Left lung (tissue), 10 donors: ENCODE data around the gene APOB. TPM values are rescaled to one million over a fixed set of nuclear protein-coding genes. Genes with fewer than 3 reads are reported as not detected.

Experiments
- ATAC-seq: fragments of 200-7000 bp; cut with Tn5 transposase; one replicate; pipeline ENCODE4 v1.9.1; 2020; ENCODE audit warnings: moderate library complexity
- DNase-seq, 4 donors: peaks; one replicate each; pipeline ENCODE4 v3.0.0-alpha.2; 2013 to 2020
- H3K27ac ChIP-seq, 2 donors: fragments of 200-600 bp; sonication (generic) in 1 of 2; one replicate each; pipeline versions ENCODE4 v1.5.0 to v1.8.0; 2020 to 2021
- H3K27me3 ChIP-seq, 2 donors: fragments of 200-600 bp; sonication (generic) in 1 of 2; one replicate each; pipeline versions ENCODE4 v1.5.0 to v1.8.0; 2020 to 2021
- H3K36me3 ChIP-seq, 2 donors: fragments of 200-600 bp; sonication (generic) in 1 of 2; one replicate each; pipeline versions ENCODE4 v1.5.0 to v1.8.0; 2020 to 2021
- H3K4me1 ChIP-seq, 2 donors: fragments of 200-600 bp; one replicate each; pipeline ENCODE4 v1.8.0; 2021
- H3K4me3 ChIP-seq, 2 donors: fragments of 200-600 bp; sonication (generic) in 1 of 2; one replicate each; pipeline versions ENCODE4 v1.5.0 to v1.8.0; 2020 to 2021; ENCODE audit warnings: mild to moderate bottlenecking in 1 of 2
- H3K9me3 ChIP-seq, 2 donors: fragments of 200-600 bp; sonication (generic) in 1 of 2; one replicate each; pipeline versions ENCODE4 v1.5.0 to v1.8.0; 2020 to 2021
- intact Hi-C, 2 donors: fragments of 100-400 bp; cut with DNase I; formaldehyde crosslinking; loops; one replicate each; pipeline versions ENCODE4 v1.11.2 to v1.14.2; 2022
- polyA plus RNA-seq, 6 donors: library from polyadenylated mRNA; unstranded; fragments of 120-200 nt; gene quantifications; one replicate each; pipeline ENCODE4 v1.2.1, GENCODE V29; 2013; ENCODE audit not compliant: insufficient read length in 6 of 6
- total RNA-seq, 2 donors: library from RNA; stranded (reverse); fragmentation: NEBNext Ultra II Directional; extraction: Animal tissue kit (Norgen Biotek cat#: 25700); gene quantifications; one replicate each; pipeline ENCODE4 v1.2.1, GENCODE V29; 2021
- TF ChIP-seq, protein P1 (sequence below), 2 donors: fragments of 200-600 bp; sonication (generic) in 1 of 2; IDR thresholded peaks; one replicate each; pipeline versions ENCODE4 v1.5.0 to v1.8.0; 2021; ENCODE audit warnings: antibody characterized with exemption in 2 of 2
- donor health status: DM: no; HTN: yes; CAD: no.
- donor health status: DM: no; HTN: no; CAD: no.

The APOB gene
- total and polyA plus RNA-seq, 8 donors = 0.01 to 1.5 (median 0.14) TPM

DNA sequence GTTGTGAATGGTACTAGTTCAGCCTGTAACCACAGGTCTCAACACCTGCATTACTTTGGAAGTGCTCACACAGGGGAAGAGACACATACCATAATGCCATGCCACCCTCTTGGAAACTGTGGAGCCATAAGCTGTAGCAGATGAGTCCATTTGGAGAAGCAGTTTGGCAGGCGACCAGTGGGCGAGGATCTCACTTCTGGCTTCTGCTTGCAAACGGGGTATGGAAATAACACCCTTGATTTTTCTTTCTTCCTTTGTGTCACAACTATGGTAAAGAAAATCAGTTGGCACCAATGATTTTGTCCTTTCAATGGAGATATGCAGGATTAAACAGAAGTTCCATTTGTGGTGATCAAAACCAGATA, 28.6 kb downstream of the APOB start:
- no peak for DNase-seq

DNA sequence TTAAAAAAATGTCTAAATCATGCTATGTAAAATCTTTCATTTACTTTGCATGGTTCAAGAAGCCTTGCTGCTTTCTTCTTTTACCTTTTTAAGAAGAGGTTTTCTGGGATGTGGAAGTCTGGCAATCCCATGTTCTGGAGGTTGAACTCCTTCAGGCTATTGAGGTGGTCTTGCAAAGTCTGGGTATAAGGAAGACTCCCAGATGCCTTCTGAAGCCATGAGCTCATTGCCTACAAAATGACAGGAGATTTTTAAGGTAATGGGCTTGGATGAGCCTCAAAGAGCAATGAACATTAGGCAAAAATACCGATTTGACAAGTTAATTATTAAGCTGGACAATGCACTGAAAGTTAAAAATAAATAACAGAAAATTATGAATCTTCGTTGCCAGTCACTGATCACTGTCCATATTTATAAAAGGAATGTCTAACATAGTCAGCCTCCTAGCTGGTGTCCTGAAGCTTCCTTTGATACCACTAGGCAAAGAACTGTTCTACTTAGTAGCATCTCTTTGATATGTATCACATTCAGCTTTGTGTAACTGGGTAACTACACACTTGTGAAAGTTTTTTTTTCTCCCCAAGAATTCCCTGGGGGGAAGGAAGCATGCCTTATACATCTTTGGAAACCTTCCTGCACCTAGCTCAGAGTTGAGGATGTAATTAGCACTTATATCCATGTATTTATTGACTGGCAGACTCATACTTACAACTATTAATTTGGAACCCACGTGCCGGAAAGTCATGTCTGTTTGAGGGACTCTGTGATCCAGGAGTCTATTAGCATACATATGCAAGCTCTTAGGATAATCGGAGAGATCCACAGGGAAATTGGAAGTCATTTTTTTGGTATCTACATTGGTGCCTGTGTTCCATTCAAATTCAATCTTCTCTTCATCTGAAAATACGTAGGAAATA, 29.3 kb downstream of the APOB start:
- intact Hi-C loops = no loop called here
- Histone ChIP-seq H3K36me3 (no peaks in the 10 kb centered on the region), H3K27ac (no peak overlapping the region), H3K4me3 (no peak overlapping the region), H3K9me3 (no peaks in the 10 kb centered on the region), H3K4me1 (no peaks in the 10 kb centered on the region), H3K27me3 (no peaks in the 10 kb centered on the region)
- TF ChIP-seq, protein P1, sequence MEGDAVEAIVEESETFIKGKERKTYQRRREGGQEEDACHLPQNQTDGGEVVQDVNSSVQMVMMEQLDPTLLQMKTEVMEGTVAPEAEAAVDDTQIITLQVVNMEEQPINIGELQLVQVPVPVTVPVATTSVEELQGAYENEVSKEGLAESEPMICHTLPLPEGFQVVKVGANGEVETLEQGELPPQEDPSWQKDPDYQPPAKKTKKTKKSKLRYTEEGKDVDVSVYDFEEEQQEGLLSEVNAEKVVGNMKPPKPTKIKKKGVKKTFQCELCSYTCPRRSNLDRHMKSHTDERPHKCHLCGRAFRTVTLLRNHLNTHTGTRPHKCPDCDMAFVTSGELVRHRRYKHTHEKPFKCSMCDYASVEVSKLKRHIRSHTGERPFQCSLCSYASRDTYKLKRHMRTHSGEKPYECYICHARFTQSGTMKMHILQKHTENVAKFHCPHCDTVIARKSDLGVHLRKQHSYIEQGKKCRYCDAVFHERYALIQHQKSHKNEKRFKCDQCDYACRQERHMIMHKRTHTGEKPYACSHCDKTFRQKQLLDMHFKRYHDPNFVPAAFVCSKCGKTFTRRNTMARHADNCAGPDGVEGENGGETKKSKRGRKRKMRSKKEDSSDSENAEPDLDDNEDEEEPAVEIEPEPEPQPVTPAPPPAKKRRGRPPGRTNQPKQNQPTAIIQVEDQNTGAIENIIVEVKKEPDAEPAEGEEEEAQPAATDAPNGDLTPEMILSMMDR (IDR thresholded peaks at IDR 0.05) = no peak
- no peak for ATAC-seq
- DNase-seq = no peak

More for the DNA sequence above, 28.6 kb downstream of the APOB start:
- no peak overlapping the region for H3K4me3 ChIP-seq
- intact Hi-C loops = no loop called here
- no peaks in the 10 kb centered on the region for H3K4me1 ChIP-seq
- no peaks in the 10 kb centered on the region for H3K9me3 ChIP-seq
- no peak for ATAC-seq
- TF ChIP-seq, protein P1 (IDR thresholded peaks at IDR 0.05) = no peak
- no peak overlapping the region for H3K27ac ChIP-seq
- H3K27me3 ChIP-seq = no peaks in the 10 kb centered on the region
- no peaks in the 10 kb centered on the region for H3K36me3 ChIP-seq

DNA sequence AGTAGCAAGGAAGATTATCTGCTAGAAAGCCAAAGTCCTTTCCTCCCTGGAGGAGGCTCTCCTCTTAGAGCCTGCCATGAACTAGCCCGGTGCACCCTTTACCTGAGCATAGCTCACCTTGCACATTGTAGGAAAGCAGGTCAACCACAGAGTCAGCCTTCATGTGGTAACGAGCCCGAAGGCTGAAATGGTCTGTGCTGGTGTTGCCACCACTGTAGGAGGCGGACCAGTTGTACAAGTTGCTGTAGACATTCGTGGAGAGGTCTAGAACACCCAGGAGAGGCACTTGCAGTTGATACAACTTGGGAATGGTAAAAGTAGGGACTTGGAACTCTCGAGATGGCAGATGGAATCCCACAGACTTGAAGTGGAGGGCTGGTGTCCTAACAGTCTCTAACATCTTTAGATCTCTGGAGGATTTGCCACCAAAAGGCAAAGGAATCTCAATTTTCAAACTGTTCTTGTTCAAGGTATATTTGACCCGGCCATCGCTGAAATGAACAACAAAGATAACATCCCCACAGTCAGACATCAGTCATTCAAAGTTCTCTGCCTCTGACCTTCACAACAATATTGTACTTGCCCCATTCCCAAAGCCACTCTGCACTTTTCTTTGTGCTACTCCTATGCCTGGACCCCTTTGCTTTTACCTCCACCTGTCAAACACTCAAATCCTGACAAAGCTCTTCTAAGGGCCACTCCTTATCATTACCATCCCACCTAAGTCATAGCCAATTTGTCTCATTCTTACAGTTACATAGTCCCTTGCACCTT, 30.6 kb downstream of the APOB start:
- H3K36me3 ChIP-seq = no peaks in the 10 kb centered on the region
- no peaks in the 10 kb centered on the region for H3K27me3 ChIP-seq
- no peaks in the 10 kb centered on the region for H3K9me3 ChIP-seq
- ATAC-seq (no peak), DNase-seq (no peak)
- TF ChIP-seq, protein P1 (IDR thresholded peaks at IDR 0.05) = no peak
- no peak overlapping the region for H3K4me3 ChIP-seq
- no peaks in the 10 kb centered on the region for H3K4me1 ChIP-seq
- no peak overlapping the region for H3K27ac ChIP-seq
- intact Hi-C loops = no loop called here

DNA sequence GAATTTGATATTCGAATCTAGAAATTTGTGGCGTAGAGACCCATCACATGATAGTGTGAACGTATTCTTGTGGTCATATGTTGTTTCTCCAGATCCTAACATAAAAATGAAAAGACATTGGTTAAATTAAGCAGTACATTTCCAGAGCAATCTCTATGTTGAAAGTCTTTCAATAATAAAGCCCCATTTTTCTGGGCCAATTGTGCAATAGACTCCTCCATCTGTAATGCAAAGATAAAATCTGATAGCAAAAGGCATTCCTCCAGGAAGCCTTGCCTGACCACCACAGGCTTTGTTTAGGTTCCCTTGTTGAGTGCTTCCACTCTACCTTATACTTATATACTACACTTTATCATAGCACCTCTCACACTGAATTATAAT, 31.3 kb downstream of the APOB start:
- intact Hi-C loops = no loop called here
- no peaks in the 10 kb centered on the region for H3K36me3 ChIP-seq
- ATAC-seq = no peak
- DNase-seq = no peak
- H3K9me3 ChIP-seq = no peaks in the 10 kb centered on the region
- H3K4me3 ChIP-seq = no peak overlapping the region
- H3K4me1 ChIP-seq = no peaks in the 10 kb centered on the region
- no peak overlapping the region for H3K27ac ChIP-seq
- H3K27me3 ChIP-seq = no peaks in the 10 kb centered on the region
- TF ChIP-seq, protein P1 (IDR thresholded peaks at IDR 0.05) = no peak

DNA sequence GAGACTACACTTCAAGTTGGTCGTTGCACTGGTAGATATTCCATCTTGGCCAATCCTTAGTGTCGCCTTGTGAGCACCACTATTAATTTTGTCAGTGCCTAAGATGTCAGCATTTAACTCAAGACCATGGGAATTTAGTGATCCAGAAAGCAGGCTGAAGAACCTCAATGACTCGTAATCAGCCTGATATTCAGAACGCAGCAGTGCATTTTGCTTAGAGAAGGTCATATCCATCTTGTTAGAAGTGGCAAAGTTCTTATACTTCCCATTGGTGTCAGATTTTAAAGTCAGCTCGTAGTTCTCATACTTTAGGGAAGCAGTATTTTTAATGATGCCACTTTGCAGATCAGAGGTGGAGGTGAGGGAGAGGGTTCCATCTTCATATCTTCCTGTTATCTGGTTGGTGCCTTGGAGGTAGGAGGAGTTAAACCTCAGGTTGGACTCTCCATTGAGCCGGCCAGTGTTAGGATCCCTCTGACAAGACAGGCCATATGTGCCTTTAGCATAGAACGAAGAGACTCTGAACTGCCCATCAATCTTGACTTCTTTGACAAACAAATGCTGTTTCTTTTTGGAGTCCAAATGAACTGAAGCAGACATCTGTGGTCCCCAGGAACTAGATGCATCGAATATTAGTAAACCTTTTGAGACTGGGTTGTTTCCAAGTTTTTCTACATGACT, 31.9 kb downstream of the APOB start:
- no peaks in the 10 kb centered on the region for H3K36me3 ChIP-seq
- no peak overlapping the region for H3K4me3 ChIP-seq
- no peak for DNase-seq
- no peaks in the 10 kb centered on the region for H3K27me3 ChIP-seq
- TF ChIP-seq, protein P1 (IDR thresholded peaks at IDR 0.05) = no peak
- H3K9me3 ChIP-seq = no peaks in the 10 kb centered on the region
- no peak overlapping the region for H3K27ac ChIP-seq
- ATAC-seq = no peak
- intact Hi-C loops = no loop called here
- no peaks in the 10 kb centered on the region for H3K4me1 ChIP-seq
